NCI-H2107 (cell line): ENCODE data around the gene RGS21.
"Not testable (repeated sequence)": the region's sequence is repeated elsewhere in the genome, so short reads cannot be mapped to it uniquely, and the experiment has no call there.

Experiments
- DNase-seq: peaks from one replicate; lab custom pipeline; 2025; lab: John Stamatoyannopoulos, UW

Gene RGS21

GRCh38 chr1:192316942-192317450, at the start of gene RGS21:
Gene RGS21 (plus strand): TSS chr1:192316992. CDS start chr1:192343037, 26,045 bp downstream.
- DNase-seq = no peak

- DNase-seq = no peak
These were observed 48.2 kb upstream of the RGS21 start for GRCh38 chr1:192268468-192269052.

GRCh38 chr1:192270398-192270797, 46.4 kb upstream of the RGS21 start:
- no peak for DNase-seq

GRCh38 chr1:192272732-192273131, 44.1 kb upstream of the RGS21 start:
- no peak for DNase-seq

- DNase-seq = no peak
These were observed 42.2 kb upstream of the RGS21 start for GRCh38 chr1:192274588-192274987.

GRCh38 chr1:192277635-192278034, 39.2 kb upstream of the RGS21 start:
- DNase-seq = no peak

- DNase-seq = no peak
These were observed 31.9 kb upstream of the RGS21 start for GRCh38 chr1:192284927-192285326.

- DNase-seq = no peak
These were observed 13.8 kb upstream of the RGS21 start for GRCh38 chr1:192303029-192303428.

- DNase-seq = not testable (repeated sequence)
These were observed 8.5 kb upstream of the RGS21 start for GRCh38 chr1:192308314-192308713.

GRCh38 chr1:192311281-192311680, 5.5 kb upstream of the RGS21 start:
- DNase-seq = no peak

GRCh38 chr1:192327997-192328396, 11.2 kb downstream of the RGS21 start:
- no peak for DNase-seq

- no peak for DNase-seq
These were observed 26.1 kb downstream of the RGS21 start for GRCh38 chr1:192342842-192343241.

- no peak for DNase-seq
These were observed 26.6 kb downstream of the RGS21 start for GRCh38 chr1:192343344-192343743.

GRCh38 chr1:192349314-192349713, 32.5 kb downstream of the RGS21 start:
- no peak for DNase-seq

GRCh38 chr1:192350356-192350755, 33.6 kb downstream of the RGS21 start:
- DNase-seq = no peak

- DNase-seq = no peak
These were observed 34.8 kb downstream of the RGS21 start for GRCh38 chr1:192351550-192351949.

GRCh38 chr1:192357924-192358323, 41.1 kb downstream of the RGS21 start:
- DNase-seq = no peak

GRCh38 chr1:192358402-192358801, 41.6 kb downstream of the RGS21 start:
- DNase-seq = no peak

GRCh38 chr1:192358822-192359221, 42.0 kb downstream of the RGS21 start:
- no peak for DNase-seq

- DNase-seq = no peak
These were observed 46.4 kb downstream of the RGS21 start for GRCh38 chr1:192363177-192363576.

GRCh38 chr1:192367436-192367835, 50.6 kb downstream of the RGS21 start:
- DNase-seq = no peak

GRCh38 chr1:192375306-192375705, 58.5 kb downstream of the RGS21 start:
- DNase-seq = no peak

GRCh38 chr1:192376374-192376773, 59.6 kb downstream of the RGS21 start:
- DNase-seq = no peak

GRCh38 chr1:192378276-192378675, 61.5 kb downstream of the RGS21 start:
- no peak for DNase-seq
